ENCODE measurements around the gene PRPF6. TPM values are rescaled to one million over a fixed set of nuclear protein-coding genes. Genes with fewer than 3 reads are reported as not detected.

PRPF6 gene
- total and polyA plus RNA-seq, 2 of the 13 experiments (the other 11 are each of a cell fraction or from before 2014, with no cell fraction given): 63.7 to 101 TPM

GRCh38 chr20:63969838-63970713 lies 10.9 kb upstream of the PRPF6 start, which contains the start of gene ZNF512B (continued):
- TF ChIP-seq, protein P1, sequence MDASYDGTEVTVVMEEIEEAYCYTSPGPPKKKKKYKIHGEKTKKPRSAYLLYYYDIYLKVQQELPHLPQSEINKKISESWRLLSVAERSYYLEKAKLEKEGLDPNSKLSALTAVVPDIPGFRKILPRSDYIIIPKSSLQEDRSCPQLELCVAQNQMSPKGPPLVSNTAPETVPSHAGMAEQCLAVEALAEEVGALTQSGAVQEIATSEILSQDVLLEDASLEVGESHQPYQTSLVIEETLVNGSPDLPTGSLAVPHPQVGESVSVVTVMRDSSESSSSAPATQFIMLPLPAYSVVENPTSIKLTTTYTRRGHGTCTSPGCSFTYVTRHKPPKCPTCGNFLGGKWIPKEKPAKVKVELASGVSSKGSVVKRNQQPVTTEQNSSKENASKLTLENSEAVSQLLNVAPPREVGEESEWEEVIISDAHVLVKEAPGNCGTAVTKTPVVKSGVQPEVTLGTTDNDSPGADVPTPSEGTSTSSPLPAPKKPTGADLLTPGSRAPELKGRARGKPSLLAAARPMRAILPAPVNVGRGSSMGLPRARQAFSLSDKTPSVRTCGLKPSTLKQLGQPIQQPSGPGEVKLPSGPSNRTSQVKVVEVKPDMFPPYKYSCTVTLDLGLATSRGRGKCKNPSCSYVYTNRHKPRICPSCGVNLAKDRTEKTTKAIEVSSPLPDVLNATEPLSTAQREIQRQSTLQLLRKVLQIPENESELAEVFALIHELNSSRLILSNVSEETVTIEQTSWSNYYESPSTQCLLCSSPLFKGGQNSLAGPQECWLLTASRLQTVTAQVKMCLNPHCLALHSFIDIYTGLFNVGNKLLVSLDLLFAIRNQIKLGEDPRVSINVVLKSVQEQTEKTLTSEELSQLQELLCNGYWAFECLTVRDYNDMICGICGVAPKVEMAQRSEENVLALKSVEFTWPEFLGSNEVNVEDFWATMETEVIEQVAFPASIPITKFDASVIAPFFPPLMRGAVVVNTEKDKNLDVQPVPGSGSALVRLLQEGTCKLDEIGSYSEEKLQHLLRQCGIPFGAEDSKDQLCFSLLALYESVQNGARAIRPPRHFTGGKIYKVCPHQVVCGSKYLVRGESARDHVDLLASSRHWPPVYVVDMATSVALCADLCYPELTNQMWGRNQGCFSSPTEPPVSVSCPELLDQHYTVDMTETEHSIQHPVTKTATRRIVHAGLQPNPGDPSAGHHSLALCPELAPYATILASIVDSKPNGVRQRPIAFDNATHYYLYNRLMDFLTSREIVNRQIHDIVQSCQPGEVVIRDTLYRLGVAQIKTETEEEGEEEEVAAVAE (CRISPR knock-in tag; IDR thresholded peaks at IDR 0.05; ENCODE audit: borderline replicate concordance): no peak
- TF ChIP-seq ZNF225 (CRISPR knock-in tag; IDR thresholded peaks at IDR 0.05): peak; percentile 58; the same call in 1 of the 2 replicates
- TF ChIP-seq ZNF768 (CRISPR knock-in tag; IDR thresholded peaks at IDR 0.05): peak; percentile 86
- no peak for TF ChIP-seq ZNF816 (CRISPR knock-in tag; IDR thresholded peaks at IDR 0.05; ENCODE audit: borderline replicate concordance)
- TF ChIP-seq ZNF790 (CRISPR knock-in tag; IDR thresholded peaks at IDR 0.05; ENCODE audit: borderline replicate concordance): 0 out of 2 replicates have a peak, but pooled peaks have one; percentile 71
- TF ChIP-seq U2AF2 (IDR thresholded peaks at IDR 0.05; ENCODE audit: low read depth, low read length): 0 out of 2 replicates have a peak, but pooled peaks have one; percentile 43
- no peak for TF ChIP-seq ZSCAN9 (CRISPR knock-in tag; IDR thresholded peaks at IDR 0.05; ENCODE audit: borderline replicate concordance)
- no peak for TF ChIP-seq FOXK2 (IDR thresholded peaks at IDR 0.05)
- peak; percentile 56 for TF ChIP-seq SRSF1 (optimal IDR thresholded peaks at IDR 0.05; ENCODE audit: low read depth, low read length)
- no peak for TF ChIP-seq ZNF232 (CRISPR knock-in tag; IDR thresholded peaks at IDR 0.05; ENCODE audit: borderline replicate concordance)
- TF ChIP-seq HMG20A (CRISPR knock-in tag; IDR thresholded peaks at IDR 0.05; ENCODE audit: borderline replicate concordance): no peak
- no peak for TF ChIP-seq ZBTB26 (CRISPR knock-in tag; IDR thresholded peaks at IDR 0.05; ENCODE audit: borderline replicate concordance)
- peak; percentile 71 for TF ChIP-seq MYC (CRISPR knock-in tag; IDR thresholded peaks at IDR 0.05; ENCODE audit: borderline replicate concordance)
- 0 out of 2 replicates have a peak, but pooled peaks have one; percentile 56 for TF ChIP-seq KLF9 (CRISPR knock-in tag; IDR thresholded peaks at IDR 0.05; ENCODE audit: low read depth)
- no peak for TF ChIP-seq NONO (IDR thresholded peaks at IDR 0.05)
- peak; percentile 35; the same call in 1 of the 2 replicates for TF ChIP-seq NONO (CRISPR knock-in tag; conservative IDR thresholded peaks at IDR 0.05)
- TF ChIP-seq, protein P2, sequence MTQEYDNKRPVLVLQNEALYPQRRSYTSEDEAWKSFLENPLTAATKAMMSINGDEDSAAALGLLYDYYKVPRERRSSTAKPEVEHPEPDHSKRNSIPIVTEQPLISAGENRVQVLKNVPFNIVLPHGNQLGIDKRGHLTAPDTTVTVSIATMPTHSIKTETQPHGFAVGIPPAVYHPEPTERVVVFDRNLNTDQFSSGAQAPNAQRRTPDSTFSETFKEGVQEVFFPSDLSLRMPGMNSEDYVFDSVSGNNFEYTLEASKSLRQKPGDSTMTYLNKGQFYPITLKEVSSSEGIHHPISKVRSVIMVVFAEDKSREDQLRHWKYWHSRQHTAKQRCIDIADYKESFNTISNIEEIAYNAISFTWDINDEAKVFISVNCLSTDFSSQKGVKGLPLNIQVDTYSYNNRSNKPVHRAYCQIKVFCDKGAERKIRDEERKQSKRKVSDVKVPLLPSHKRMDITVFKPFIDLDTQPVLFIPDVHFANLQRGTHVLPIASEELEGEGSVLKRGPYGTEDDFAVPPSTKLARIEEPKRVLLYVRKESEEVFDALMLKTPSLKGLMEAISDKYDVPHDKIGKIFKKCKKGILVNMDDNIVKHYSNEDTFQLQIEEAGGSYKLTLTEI (CRISPR knock-in tag; conservative IDR thresholded peaks at IDR 0.05): no peak
- TF ChIP-seq ZNF12 (CRISPR knock-in tag; IDR thresholded peaks at IDR 0.05): no peak
- TF ChIP-seq ZKSCAN8 (CRISPR knock-in tag; IDR thresholded peaks at IDR 0.05; ENCODE audit: borderline replicate concordance): 0 out of 2 replicates have a peak, but pooled peaks have one; percentile 50
- peak; percentile 93 for TF ChIP-seq NFATC3 (CRISPR knock-in tag; IDR thresholded peaks at IDR 0.05)
- TF ChIP-seq, protein P3, sequence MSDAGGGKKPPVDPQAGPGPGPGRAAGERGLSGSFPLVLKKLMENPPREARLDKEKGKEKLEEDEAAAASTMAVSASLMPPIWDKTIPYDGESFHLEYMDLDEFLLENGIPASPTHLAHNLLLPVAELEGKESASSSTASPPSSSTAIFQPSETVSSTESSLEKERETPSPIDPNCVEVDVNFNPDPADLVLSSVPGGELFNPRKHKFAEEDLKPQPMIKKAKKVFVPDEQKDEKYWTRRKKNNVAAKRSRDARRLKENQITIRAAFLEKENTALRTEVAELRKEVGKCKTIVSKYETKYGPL (CRISPR knock-in tag; IDR thresholded peaks at IDR 0.05): no peak
- TF ChIP-seq NKX3-1 (CRISPR knock-in tag; IDR thresholded peaks at IDR 0.05): no peak
- peak; percentile 40 for TF ChIP-seq ELF1 (CRISPR knock-in tag; IDR thresholded peaks at IDR 0.05)

Data from HepG2 (cell line).